Choroid plexus epithelial cell (primary cell): ENCODE results near the gene MPPED1.
A peak's percentile ranks its signal among the peaks of the same experiment; 100 is the strongest.

ENCODE experiments used
- DNase-seq: peaks from one replicate; pipeline ENCODE4 v3.0.0-alpha.2; 2010; ENCODE audit warnings: low read depth
- H3K4me3 ChIP-seq: 2 replicates; pipeline ENCODE4 v1.5.1; 2011; ENCODE audit warnings: low read depth, mild to moderate bottlenecking, control low read depth, low read length, moderate library complexity
- CTCF ChIP-seq: conservative IDR thresholded peaks from 2 replicates; pipeline ENCODE4 v1.5.1; 2011; ENCODE audit warnings: low read depth, mild to moderate bottlenecking, control low read depth, inconsistent platforms, low read length, moderate library complexity

The MPPED1 gene

DNA sequence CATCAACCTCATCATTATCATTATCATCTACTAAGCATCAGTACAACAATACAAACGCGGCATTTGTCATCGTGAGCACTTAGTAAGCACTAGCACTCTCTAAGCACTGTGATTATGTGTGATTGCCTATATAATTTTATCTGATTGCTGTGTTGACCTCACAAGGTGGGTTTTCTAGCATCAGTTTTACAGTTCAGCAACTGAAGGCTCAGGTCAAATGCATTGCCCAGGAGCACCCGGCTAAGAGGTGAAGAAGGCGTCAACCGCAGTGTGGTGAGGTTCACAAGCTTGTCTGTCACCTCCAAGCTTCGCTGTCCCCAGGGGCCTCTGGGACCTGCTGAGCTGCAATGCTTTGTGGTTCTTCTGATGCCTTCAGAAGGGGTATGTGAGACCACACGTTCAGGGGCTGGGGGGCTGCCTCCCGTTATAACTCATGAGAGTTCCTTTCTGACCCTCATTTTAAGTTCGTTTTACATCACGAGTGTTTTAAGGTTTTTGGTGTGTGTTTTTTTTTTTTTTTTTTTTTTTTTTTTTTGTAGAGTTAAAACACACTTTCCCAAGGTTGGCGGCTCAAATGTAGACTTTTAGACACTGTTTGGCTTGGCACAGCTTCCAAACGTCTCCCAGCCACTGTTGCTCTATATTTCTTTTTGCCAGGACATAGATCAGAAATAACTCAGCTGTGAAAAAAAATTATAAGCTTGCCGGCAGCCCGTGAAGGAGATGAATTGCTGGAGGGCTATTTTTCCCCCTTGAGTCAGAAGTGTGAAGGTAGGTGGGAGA is 34.9 kb upstream of the MPPED1 start:
- H3K4me3 ChIP-seq, result no peak overlapping the region
- DNase-seq, result peak; percentile 24
- TF ChIP-seq CTCF, result no peak

DNA sequence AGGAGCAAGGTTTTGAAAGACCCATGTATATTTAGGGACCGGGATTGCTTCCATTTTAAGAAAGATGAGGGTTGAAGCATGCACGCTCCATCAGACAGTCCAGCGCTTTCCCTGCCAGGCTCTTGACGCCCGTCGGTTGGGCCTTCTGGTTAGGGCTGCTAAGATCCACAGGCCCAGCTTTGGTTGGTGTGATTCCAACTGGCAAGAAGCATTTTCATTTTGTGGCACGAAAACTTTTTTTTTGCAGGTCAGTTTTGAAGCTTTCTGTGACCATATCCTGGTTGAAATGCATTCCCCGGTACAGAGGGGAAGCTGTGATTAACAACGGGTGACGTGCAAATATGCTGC is 34.3 kb upstream of the MPPED1 start:
- DNase-seq, result no peak

DNA sequence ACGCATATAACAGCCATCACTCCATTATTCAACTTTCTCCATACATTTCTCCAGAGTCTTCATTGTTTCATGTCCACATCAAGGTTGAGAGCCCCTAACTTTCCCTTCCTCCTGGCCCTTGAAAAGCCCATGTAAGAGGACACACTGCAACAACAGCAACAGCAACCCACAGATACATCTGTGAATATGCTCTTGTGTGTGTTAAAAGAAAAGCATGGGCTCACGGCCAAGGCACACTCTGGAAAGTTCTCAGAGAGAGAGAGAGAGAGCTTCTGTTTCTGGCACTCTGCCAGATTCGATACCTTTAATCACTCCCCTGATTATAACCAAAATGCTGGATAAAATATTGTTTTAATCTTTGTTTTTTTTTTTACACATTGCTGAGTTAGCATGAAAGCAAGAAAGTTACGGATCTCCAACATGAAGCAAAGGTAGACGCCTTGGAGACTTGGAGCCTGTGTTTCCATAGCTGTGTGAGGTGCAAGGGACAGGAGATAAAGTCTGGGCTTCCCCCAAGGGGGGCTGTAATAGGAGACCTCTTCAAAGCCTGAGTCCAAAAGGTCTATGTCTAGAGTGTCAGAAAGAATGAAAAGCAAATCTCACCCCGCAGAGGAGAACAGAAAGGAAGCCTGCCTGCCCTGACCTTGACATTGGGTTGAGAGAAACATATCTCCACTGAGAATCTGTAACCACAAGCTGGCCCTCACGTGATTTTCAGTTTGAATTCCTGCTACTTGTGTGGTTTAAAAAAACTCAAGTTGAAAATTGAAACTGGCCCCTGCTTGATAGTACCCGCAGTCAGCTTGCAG is 33.7 kb upstream of the MPPED1 start:
- peak; percentile 87 for DNase-seq
- no peak overlapping the region for H3K4me3 ChIP-seq
- TF ChIP-seq CTCF, result no peak

More for the DNA sequence above, 34.3 kb upstream of the MPPED1 start:
- no peak for TF ChIP-seq CTCF
- H3K4me3 ChIP-seq, result no peak overlapping the region

- no peak for TF ChIP-seq CTCF
- no peak overlapping the region for H3K4me3 ChIP-seq
- DNase-seq, result no peak
Observed at GRCh38 chr22:43381693-43382092, 30.1 kb upstream of the MPPED1 start.

- TF ChIP-seq CTCF, result no peak
- H3K4me3 ChIP-seq, result no peak overlapping the region
- DNase-seq, result no peak
Observed at GRCh38 chr22:43384863-43385262, 27.0 kb upstream of the MPPED1 start.

DNA sequence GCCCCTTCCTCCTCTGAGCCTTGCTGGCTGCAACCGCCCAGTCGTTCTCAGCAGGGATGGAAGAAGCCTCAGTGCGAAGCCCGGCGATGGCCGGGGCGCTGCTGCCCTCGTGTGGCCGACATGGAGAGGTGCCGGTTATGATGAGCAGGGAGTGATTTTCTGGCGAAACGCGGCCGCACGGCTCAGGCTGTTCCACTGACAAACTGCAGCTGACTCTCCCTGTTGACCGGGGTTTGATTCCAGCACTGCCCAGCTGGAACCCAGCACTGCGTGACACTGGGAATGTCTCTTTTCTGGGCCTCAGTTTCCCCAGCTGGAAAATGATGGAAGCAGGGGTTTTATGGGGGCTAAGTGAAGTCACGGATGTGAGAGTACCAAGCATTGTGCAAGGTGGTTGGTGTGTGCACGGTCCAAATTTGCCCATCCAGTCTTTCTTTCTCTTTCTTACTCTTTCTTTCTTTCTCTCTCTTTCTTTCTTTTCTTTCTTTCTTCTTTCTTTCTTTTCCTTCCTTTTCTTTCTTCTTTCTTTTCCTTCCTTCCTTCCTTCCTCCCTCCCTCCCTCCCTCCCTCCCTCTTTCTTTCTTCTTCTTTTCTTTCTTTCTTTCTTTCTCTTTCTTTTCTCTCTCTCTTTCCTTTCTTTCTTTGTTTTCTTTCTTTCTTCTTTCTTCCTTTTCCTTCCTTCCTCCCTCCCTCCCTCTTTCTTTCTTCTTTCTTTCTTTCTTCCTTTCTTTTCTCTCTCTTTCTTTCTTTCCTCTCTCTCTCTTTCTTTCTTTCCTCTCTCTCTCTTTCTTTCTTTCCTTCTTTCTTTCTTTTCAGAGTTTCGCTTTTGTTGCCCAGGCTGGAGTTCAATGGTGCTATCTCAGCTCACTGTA is 25.8 kb upstream of the MPPED1 start:
- DNase-seq, result peak; percentile 86

More for the DNA sequence above, 25.8 kb upstream of the MPPED1 start:
- peak; percentile 96 for TF ChIP-seq CTCF
- no peak overlapping the region for H3K4me3 ChIP-seq
